ENCODE data around the gene DHRS2. TPM values are rescaled to one million over a fixed set of nuclear protein-coding genes. Genes with fewer than 3 reads are reported as not detected.
"Not testable (repeated sequence)": the region's sequence is repeated elsewhere in the genome, so short reads cannot be mapped to it uniquely, and the experiment has no call there.

DHRS2 gene
- total RNA-seq, 1 experiment from 2014 or later: 5.9 TPM

GRCh38 chr14:23648764-23649460, 12.7 kb downstream of the DHRS2 start:
- no peak for DNase-seq (ENCODE audit: low read depth)

DNA sequence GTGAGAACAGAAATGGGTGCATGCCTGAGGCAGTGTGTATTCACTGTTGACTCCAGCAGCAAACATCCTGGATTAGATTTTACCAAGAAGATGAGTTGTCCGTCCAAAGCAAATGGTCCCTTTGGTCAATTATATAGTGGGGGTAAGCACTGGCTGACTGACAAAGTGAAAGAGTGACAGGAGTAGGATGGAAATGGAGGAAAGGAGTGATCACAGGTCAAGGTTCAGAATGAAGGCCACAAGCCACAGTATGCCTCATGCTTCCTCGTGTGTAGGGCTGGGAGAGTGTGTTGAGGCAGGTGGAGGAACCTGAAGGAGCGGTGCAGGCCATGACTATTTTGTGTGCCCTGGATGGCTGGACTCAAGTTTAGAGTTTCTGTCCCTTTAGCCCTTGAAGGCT, 14.3 kb downstream of the DHRS2 start:
- no peak for DNase-seq (ENCODE audit: low read depth)

GRCh38 chr14:23653051-23653450, 16.9 kb downstream of the DHRS2 start:
- DNase-seq (ENCODE audit: low read depth): no peak

GRCh38 chr14:23654231-23654630, 18.1 kb downstream of the DHRS2 start:
- DNase-seq (ENCODE audit: low read depth): no peak

DNA sequence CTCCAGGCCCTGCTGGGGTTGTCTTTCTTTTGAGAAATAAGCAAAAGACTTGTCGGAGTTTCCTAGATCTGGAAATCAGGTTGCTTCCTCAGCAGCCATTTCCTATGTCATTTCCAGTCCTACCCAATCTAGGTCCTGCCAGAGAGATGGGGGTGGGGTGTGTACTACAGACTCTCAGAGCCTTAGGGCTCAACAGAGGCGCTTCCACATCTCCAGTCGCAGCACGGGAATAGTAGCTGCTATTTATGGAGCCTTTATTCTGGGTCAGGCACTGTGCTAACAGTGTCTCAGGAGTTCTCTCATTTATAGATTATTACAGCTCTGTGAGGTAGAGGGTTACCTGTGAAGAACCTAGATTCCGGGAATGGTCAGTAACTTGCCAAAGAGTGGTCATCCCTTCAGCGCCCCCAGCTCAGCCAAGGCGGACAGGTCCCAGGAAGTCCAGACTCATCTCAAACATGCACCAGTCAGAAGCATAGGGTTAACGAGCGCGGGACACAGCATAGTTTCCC, 21.9 kb downstream of the DHRS2 start:
- DNase-seq (ENCODE audit: low read depth): no peak

- DNase-seq (ENCODE audit: low read depth): no peak
Observed at GRCh38 chr14:23660290-23661226, 24.4 kb downstream of the DHRS2 start.

GRCh38 chr14:23661542-23661941, 25.4 kb downstream of the DHRS2 start:
- no peak for DNase-seq (ENCODE audit: low read depth)

DNA sequence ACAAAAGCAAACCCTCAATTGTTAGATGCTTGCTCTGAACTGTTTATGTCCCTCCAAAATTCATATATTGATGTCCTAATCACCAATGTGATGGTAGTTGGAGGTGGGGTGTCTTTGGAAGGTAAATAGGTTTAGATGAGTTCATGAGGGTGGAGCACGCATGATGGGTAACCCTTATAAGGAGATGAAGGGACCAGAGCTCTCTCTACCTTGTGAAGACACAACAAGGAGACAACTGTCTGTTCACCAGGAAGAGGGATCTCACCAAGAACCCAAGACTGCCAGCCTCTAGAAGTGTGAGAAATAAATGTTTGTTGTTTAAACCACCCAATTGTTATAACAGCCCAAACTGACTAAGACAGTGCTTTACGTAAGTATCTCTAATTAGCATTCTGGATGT, 27.0 kb downstream of the DHRS2 start:
- no peak for DNase-seq (ENCODE audit: low read depth)

GRCh38 chr14:23663711-23664110, 27.5 kb downstream of the DHRS2 start:
- DNase-seq (ENCODE audit: low read depth): no peak

GRCh38 chr14:23664207-23664885, 28.2 kb downstream of the DHRS2 start:
- no peak for DNase-seq (ENCODE audit: low read depth)

GRCh38 chr14:23665302-23666016, 29.3 kb downstream of the DHRS2 start:
- DNase-seq (ENCODE audit: low read depth): no peak

DNA sequence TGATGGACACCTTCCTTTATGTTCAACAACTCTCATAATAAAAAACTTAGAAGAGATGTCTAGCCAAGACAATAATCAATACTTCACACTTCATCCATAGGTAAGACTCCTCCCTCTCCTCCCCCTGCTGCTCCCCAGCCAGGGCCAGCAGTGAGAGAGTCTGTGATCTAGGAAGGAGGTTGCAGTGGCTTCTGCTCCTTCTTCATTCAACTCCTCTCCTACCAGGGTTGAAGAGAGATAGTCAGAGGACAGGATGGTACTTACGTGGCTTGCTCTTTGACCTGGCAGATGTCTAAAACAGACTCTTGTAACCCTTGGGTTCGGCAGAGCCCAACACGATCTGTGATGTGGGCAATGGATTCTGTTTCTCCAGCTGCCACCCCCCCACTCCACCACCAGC, 31.0 kb downstream of the DHRS2 start:
- DNase-seq (ENCODE audit: low read depth): no peak

GRCh38 chr14:23669441-23669840, 33.3 kb downstream of the DHRS2 start:
- DNase-seq (ENCODE audit: low read depth): no peak

GRCh38 chr14:23670481-23670880, 34.3 kb downstream of the DHRS2 start:
- DNase-seq (ENCODE audit: low read depth): no peak

DNA sequence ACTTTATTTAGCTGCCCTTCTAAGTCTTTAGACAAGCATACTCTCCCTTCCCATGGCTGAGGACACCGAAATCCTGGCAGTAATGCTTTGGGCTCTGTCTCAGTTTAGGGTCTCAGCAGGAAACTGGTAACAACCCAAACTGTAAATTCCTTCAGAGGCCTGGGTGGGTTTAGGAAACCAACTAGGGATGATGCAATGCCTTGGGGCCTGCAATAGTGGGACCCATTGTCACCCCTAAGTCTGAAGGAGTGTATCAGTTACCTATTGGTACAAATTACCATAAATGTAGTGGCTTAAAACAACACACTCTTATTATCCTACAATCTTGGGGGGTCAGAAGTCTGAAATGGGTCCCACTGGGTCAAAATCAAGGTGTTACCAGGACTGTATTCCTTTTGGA, 36.0 kb downstream of the DHRS2 start:
- DNase-seq (ENCODE audit: low read depth): no peak

- DNase-seq (ENCODE audit: low read depth): no peak
Observed at GRCh38 chr14:23675337-23675736, 39.2 kb downstream of the DHRS2 start.

- no peak for DNase-seq (ENCODE audit: low read depth)
Observed at GRCh38 chr14:23675906-23676305, 39.7 kb downstream of the DHRS2 start.

- no peak for DNase-seq (ENCODE audit: low read depth)
Observed at GRCh38 chr14:23681337-23681736, 45.2 kb downstream of the DHRS2 start.

GRCh38 chr14:23689709-23690514, 53.7 kb downstream of the DHRS2 start:
- DNase-seq (ENCODE audit: low read depth): not testable (repeated sequence)

DNA sequence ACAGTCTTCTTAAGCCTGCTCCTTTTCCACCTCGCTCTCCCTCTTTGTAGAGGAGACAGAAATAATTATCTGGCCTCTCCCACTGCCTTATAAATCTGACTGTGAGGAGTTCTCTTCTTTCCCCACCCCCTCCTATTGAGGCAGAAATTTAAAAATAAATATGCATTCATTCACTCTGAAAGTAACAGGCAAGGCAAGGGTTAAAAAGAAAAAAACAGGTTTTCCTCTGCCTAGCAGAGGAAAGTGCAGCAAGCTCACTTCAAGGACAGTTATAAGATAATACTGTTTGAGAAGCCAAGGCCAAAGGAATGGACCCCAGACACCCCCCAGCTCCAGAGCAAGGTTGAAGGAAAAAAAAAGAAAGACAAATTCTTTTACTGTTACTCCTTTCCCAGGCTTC, 56.3 kb downstream of the DHRS2 start:
- no peak for DNase-seq (ENCODE audit: low read depth)
